PC-3 (cell line): Measurements from ENCODE around the gene CYTH3. TPM values are rescaled to one million over a fixed set of nuclear protein-coding genes. Genes with fewer than 3 reads are reported as not detected.

ENCODE experiments used
- ATAC-seq: fragments of 200-7000 bp; cut with Tn5 transposase; 2 replicates; pipeline ENCODE4 v1.9.1; 2020; ENCODE audit warnings: mild to moderate bottlenecking, moderate library complexity
- BruUV-seq: library from RNA; stranded (reverse); fragments of 400-500 nt; replicated peaks from 2 replicates; lab custom pipeline; 2021; lab: Mats Ljungman, UMichigan
- CTCF ChIA-PET: fragments of 300-600 bp; sonication (Branson Sonifier 250); formaldehyde crosslinking; loops from one replicate; lab custom pipeline; 2022; ENCODE audit warnings: antibody characterized with exemption; lab: Charles Lee
- POLR2A ChIA-PET: fragments of 300-600 bp; sonication (Branson Sonifier 250); formaldehyde crosslinking; loops from one replicate; lab custom pipeline; 2022; ENCODE audit warnings: antibody characterized with exemption; ENCODE audit not compliant: unreplicated experiment; lab: Charles Lee
- DNase-seq: peaks from one replicate; pipeline ENCODE4 v3.0.0-alpha.2; 2015
- H2AFZ ChIP-seq: fragments of 300-600 bp; sonication (generic); 2 replicates; pipeline ENCODE4 v1.6.0; 2016; ENCODE audit warnings: antibody characterized with exemption, low read length
- H3F3A ChIP-seq: fragments of 300-600 bp; sonication (generic); one replicate; pipeline ENCODE4 v1.6.0; 2017; ENCODE audit warnings: antibody characterized with exemption, low read length, control low read depth, mild to moderate bottlenecking; ENCODE audit not compliant: unreplicated experiment
- H3K27ac ChIP-seq: fragments of 300-600 bp; sonication (generic); 2 replicates; pipeline ENCODE4 v1.5.1; 2016; ENCODE audit warnings: mild to moderate bottlenecking, low read length
- H3K27me3 ChIP-seq: fragments of 300-600 bp; sonication (generic); 2 replicates; pipeline ENCODE4 v1.6.1; 2016; ENCODE audit warnings: low read length, mixed read lengths
- H3K36me3 ChIP-seq: fragments of 300-600 bp; sonication (generic); 2 replicates; pipeline ENCODE4 v1.6.1; 2016; ENCODE audit warnings: low read depth, mixed run types, low read length, mixed read lengths
- H3K4me1 ChIP-seq: fragments of 300-600 bp; sonication (generic); 2 replicates; pipeline ENCODE4 v1.5.1; 2016; ENCODE audit warnings: low read length; ENCODE audit not compliant: insufficient read depth
- H3K4me2 ChIP-seq: fragments of 300-600 bp; sonication (generic); 2 replicates; pipeline ENCODE4 v1.6.0; 2016; ENCODE audit warnings: low read length
- H3K4me3 ChIP-seq: fragments of 300-600 bp; sonication (generic); 2 replicates; pipeline ENCODE4 v1.5.1; 2016; ENCODE audit warnings: mild to moderate bottlenecking, low read length, mixed read lengths
- H3K79me2 ChIP-seq: fragments of 300-600 bp; sonication (generic); 2 replicates; pipeline ENCODE4 v1.6.1; 2017; ENCODE audit warnings: low read length, mixed read lengths
- H3K9ac ChIP-seq: fragments of 300-600 bp; sonication (generic); 2 replicates; pipeline ENCODE4 v1.6.0; 2016; ENCODE audit warnings: mild to moderate bottlenecking, low read length
- H3K9me2 ChIP-seq: fragments of 300-600 bp; sonication (generic); replicated peaks from 2 replicates; pipeline ENCODE4 v1.6.1; 2016; ENCODE audit warnings: mixed run types, low read length, mixed read lengths
- H3K9me3 ChIP-seq: fragments of 300-600 bp; sonication (generic); 2 replicates; pipeline ENCODE4 v1.6.1; 2016; ENCODE audit warnings: low read length, mixed read lengths
- H4K20me1 ChIP-seq: fragments of 300-600 bp; sonication (generic); 2 replicates; pipeline ENCODE4 v1.6.1; 2016; ENCODE audit warnings: low read length, mixed read lengths
- EZH2 ChIP-seq: fragments of 300-600 bp; sonication (generic); IDR thresholded peaks from one replicate; pipeline ENCODE4 v1.6.1; 2017; ENCODE audit warnings: antibody characterized with exemption, mild to moderate bottlenecking, low read length; ENCODE audit not compliant: unreplicated experiment
- EZH2phosphoT487 ChIP-seq: fragments of 300-600 bp; sonication (generic); IDR thresholded peaks from 2 replicates; pipeline ENCODE4 v1.6.1; 2018; ENCODE audit warnings: mild to moderate bottlenecking, antibody characterized with exemption, low read length, borderline replicate concordance
- intact Hi-C: fragments of 100-400 bp; cut with micrococcal nuclease; formaldehyde crosslinking; loops from 2 replicates; pipeline ENCODE4 v1.9.0; 2023
- total RNA-seq: library from RNA; depleted of rRNA; stranded (reverse); fragments of >200 nt; gene quantifications from 2 replicates; pipeline ENCODE4 v1.2.3, GENCODE V29; 2014
- TF ChIP-seq, protein P1 (sequence below): fragments of 300-600 bp; sonication (generic); conservative IDR thresholded peaks from 2 replicates; pipeline ENCODE4 v1.5.1; 2017; ENCODE audit warnings: antibody characterized with exemption, low read depth, mild to moderate bottlenecking, low read length

Gene CYTH3
- total RNA-seq, 1 experiment from 2014 or later: 23.1 TPM

DNA sequence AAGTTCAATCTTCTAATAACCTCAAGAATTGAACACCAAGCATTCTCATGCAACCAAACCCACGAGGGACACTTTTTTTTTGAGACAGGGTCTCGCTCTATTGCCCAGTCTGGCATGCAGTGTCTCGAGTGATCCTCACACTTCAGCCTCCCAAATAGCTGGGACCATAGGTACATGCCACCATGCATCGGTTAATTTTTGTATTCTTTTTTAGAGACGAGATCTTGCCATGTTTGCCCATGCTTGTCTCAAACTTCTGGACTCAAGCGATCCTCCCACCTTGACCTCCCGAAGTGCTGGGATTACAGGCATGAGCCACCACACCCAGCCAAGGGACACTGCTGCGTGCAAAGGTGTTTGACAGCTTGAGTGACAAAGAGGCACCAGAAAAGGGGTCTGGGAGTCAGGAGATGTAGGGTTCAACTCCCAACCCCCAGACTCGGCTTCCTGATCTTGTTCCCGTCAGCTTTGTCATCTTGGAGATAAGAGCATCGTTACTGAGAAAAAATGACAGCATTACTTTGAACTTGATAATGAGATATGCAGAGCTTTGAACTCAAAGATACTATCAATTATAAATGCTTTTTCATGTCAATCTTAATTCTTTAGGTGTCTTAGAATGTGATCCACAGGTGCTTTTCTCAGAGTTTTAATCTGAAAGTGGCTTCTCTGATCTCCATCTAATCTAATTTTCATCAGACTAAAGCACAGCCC, 1.6 kb upstream of the CYTH3 start:
- ChIA-PET CTCF (no interaction called here), POLR2A (no interaction called here)
- H3K4me3 ChIP-seq: no peak overlapping the region
- no peaks in the 10 kb centered on the region for H3K36me3 ChIP-seq
- intact Hi-C loops: loop anchor here (5.0 kb wide), 2 partner anchors 33 to 163 kb away; no protein-coding TSS in a partner anchor
- H3K4me1 ChIP-seq: peaks cover 20% of the 10 kb centered on the region
- H3K27ac ChIP-seq: no peak overlapping the region
- BruUV-seq: no TSS peak
- ATAC-seq: no peak
- no peak overlapping the region for H3K9ac ChIP-seq
- no peak overlapping the region for H3K4me2 ChIP-seq
- H4K20me1 ChIP-seq: peaks cover 8% of the 10 kb centered on the region; the same call in 1 of the 2 replicates
- no peak for DNase-seq
- H3K9me3 ChIP-seq: no peaks in the 10 kb centered on the region
- H3K9me2 ChIP-seq: no peaks in the 10 kb centered on the region
- no peak overlapping the region for H2AFZ ChIP-seq
- H3K79me2 ChIP-seq: peaks cover 36% of the 10 kb centered on the region
- TF ChIP-seq EZH2phosphoT487 (no peak), EZH2 (no peak)
- TF ChIP-seq, protein P1, sequence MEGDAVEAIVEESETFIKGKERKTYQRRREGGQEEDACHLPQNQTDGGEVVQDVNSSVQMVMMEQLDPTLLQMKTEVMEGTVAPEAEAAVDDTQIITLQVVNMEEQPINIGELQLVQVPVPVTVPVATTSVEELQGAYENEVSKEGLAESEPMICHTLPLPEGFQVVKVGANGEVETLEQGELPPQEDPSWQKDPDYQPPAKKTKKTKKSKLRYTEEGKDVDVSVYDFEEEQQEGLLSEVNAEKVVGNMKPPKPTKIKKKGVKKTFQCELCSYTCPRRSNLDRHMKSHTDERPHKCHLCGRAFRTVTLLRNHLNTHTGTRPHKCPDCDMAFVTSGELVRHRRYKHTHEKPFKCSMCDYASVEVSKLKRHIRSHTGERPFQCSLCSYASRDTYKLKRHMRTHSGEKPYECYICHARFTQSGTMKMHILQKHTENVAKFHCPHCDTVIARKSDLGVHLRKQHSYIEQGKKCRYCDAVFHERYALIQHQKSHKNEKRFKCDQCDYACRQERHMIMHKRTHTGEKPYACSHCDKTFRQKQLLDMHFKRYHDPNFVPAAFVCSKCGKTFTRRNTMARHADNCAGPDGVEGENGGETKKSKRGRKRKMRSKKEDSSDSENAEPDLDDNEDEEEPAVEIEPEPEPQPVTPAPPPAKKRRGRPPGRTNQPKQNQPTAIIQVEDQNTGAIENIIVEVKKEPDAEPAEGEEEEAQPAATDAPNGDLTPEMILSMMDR: no peak
- H3F3A ChIP-seq: no peaks in the 10 kb centered on the region
- H3K27me3 ChIP-seq: no peaks in the 10 kb centered on the region

DNA sequence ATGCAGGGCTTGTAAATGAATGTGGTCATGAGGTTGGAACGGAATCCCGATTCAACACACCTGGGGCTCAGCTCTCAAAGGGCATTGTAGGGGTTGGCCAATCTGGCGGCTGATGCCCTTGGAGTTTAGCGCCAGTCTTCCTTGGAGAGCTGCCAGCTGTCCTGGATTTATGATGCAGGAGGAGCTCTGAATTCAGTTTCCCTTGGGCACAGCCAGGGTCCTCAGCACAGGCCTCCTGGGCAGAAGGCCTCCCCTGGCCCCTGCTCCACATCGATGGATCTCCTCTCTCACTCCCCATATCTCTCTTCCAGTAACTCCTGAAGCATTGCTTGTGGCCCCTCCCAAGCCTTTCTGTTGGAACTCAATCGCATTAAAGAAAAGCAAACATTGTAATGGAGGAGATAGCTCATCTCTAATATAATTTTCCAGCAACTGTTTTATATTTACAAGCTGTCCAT, 985 bp upstream of the CYTH3 start:
- no peaks in the 10 kb centered on the region for H3K9me2 ChIP-seq
- H3K9ac ChIP-seq: no peak overlapping the region
- ATAC-seq: no peak
- peak overlapping the region; percentile 79; the same call in 1 of the 2 replicates for H2AFZ ChIP-seq
- no peaks in the 10 kb centered on the region for H3K36me3 ChIP-seq
- peaks cover 8% of the 10 kb centered on the region; the same call in 1 of the 2 replicates for H4K20me1 ChIP-seq
- peak overlapping the region; percentile 57; the same call in 1 of the 2 replicates for H3K4me3 ChIP-seq
- H3K79me2 ChIP-seq: peaks cover 43% of the 10 kb centered on the region
- no peaks in the 10 kb centered on the region for H3K27me3 ChIP-seq
- peaks cover 26% of the 10 kb centered on the region for H3K4me1 ChIP-seq
- H3K9me3 ChIP-seq: no peaks in the 10 kb centered on the region
- H3K27ac ChIP-seq: no peak overlapping the region
- intact Hi-C loops: loop anchor here (5.0 kb wide), 2 partner anchors 34 to 164 kb away; no protein-coding TSS in a partner anchor
- CTCF ChIA-PET: no interaction called here
- BruUV-seq: no TSS peak
- TF ChIP-seq EZH2: no peak
- TF ChIP-seq EZH2phosphoT487: no peak
- TF ChIP-seq, protein P1: no peak
- POLR2A ChIA-PET: no interaction called here
- peak overlapping the region; percentile 74 for H3K4me2 ChIP-seq
- peak; percentile 26 for DNase-seq
- no peaks in the 10 kb centered on the region for H3F3A ChIP-seq
